ENCODE data around the gene C19orf33.

DNA sequence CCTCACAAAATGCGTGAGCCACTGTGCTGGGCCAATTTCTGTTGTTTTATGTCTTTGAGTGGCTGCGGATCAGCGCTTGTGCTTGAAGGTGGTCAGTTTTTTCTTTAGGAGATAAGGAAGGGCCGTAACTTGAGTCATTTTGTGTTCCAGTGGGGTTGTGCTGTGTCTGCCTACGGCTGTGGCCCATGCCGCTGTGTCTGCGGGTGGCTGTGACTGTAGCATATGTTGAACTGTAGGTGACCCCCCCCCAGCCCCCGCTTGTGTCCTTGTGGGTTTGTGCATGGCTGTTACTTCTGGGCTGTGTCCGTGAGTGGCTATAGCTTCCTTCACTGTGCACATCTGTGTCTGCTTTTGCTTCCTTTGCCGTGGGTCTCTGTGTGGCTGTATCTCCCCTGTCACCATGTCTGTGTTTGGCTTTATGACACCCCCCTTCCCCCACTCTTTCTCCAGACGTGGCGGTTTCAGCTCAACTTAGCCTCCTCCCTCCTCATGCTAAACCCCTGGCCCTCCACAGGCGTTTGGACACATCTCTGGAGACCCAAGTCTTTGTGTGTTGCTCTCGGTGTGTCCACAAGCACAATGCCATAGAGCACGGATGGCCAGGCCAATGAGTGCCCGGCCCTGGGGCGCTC is 48.6 kb upstream of the C19orf33 start:
- no peak for TF ChIP-seq EZH2 (IDR thresholded peaks at IDR 0.05)
- no peak for TF ChIP-seq POLR2AphosphoS5 (IDR thresholded peaks at IDR 0.05; ENCODE audit: borderline replicate concordance, low read depth, low read length)

Data from SK-N-MC (cell line).